Cardiac muscle cell (in vitro differentiated cells and primary cell): ENCODE results near the gene LAMTOR3. TPM values are rescaled to one million over a fixed set of nuclear protein-coding genes. Genes with fewer than 3 reads are reported as not detected.

ENCODE experiments used
- DNase-seq, 2 donors: peaks; one replicate each; pipeline versions ENCODE4 v3.0.0 to v3.0.0-alpha.2; 2010 to 2017; ENCODE audit warnings: low read depth in 1 of 2, low spot score in 1 of 2
- H3K27ac ChIP-seq: fragments of 200-600 bp; sonication (generic); 2 replicates; pipeline ENCODE4 v1.5.1; 2016
- H3K27me3 ChIP-seq: fragments of 200-600 bp; sonication (generic); 2 replicates; pipeline ENCODE4 v1.6.0; 2016; ENCODE audit warnings: control low read depth
- H3K36me3 ChIP-seq: fragments of 200-600 bp; sonication (generic); 2 replicates; pipeline ENCODE4 v1.5.1; 2016; ENCODE audit warnings: control low read depth
- H3K4me1 ChIP-seq: fragments of 200-600 bp; sonication (generic); 2 replicates; pipeline ENCODE4 v1.8.1; 2017; ENCODE audit warnings: low read depth, mild to moderate bottlenecking, mixed run types
- H3K4me3 ChIP-seq: fragments of 200-600 bp; sonication (generic); 2 replicates; pipeline ENCODE4 v1.5.1; 2016; ENCODE audit warnings: mild to moderate bottlenecking
- H3K9me3 ChIP-seq: fragments of 200-600 bp; sonication (generic); 2 replicates; pipeline ENCODE4 v1.5.1; 2017; ENCODE audit warnings: low read depth, mild to moderate bottlenecking, control low read depth
- CTCF ChIP-seq: IDR thresholded peaks from 2 replicates; pipeline ENCODE4 v1.5.1; 2012; ENCODE audit warnings: low read depth, mild to moderate bottlenecking, low read length
- polyA plus RNA-seq: library from polyadenylated mRNA; unstranded; fragments of >200 nt; fragmentation: Nextera tagmentation; extraction: Ambion mirVana; gene quantifications from 2 replicates; pipeline ENCODE4 v1.2.1, GENCODE V29; 2016
- total RNA-seq: library from RNA; depleted of rRNA; stranded (reverse); fragments of >200 nt; gene quantifications from 2 replicates; pipeline ENCODE4 v1.2.3, GENCODE V29; 2016

Gene LAMTOR3
- total and polyA plus RNA-seq, 2 experiments from 2014 or later, result 24.8 to 77.1 TPM

GRCh38 chr4:99844048-99844447, 50.2 kb downstream of the LAMTOR3 start:
- Histone ChIP-seq H3K36me3 (no peaks in the 10 kb centered on the region), H3K27ac (no peak overlapping the region), H3K4me1 (peaks cover 20% of the 10 kb centered on the region), H3K9me3 (no peaks in the 10 kb centered on the region), H3K4me3 (no peak overlapping the region), H3K27me3 (no peaks in the 10 kb centered on the region)
- DNase-seq, result no peak
- TF ChIP-seq CTCF, result no peak

- Histone ChIP-seq H3K4me3 (no peak overlapping the region), H3K9me3 (no peaks in the 10 kb centered on the region), H3K4me1 (peaks cover 20% of the 10 kb centered on the region), H3K27ac (peak overlapping the region; percentile 95), H3K36me3 (no peaks in the 10 kb centered on the region), H3K27me3 (no peaks in the 10 kb centered on the region)
- TF ChIP-seq CTCF, result no peak
- no peak for DNase-seq
Measured at GRCh38 chr4:99843413-99843812, 50.8 kb downstream of the LAMTOR3 start.

- peaks cover 20% of the 10 kb centered on the region for H3K4me1 ChIP-seq
- no peak for TF ChIP-seq CTCF
- no peaks in the 10 kb centered on the region for H3K9me3 ChIP-seq
- no peaks in the 10 kb centered on the region for H3K36me3 ChIP-seq
- DNase-seq, result no peak
- H3K4me3 ChIP-seq, result no peak overlapping the region
- peak overlapping the region; percentile 95 for H3K27ac ChIP-seq
- no peaks in the 10 kb centered on the region for H3K27me3 ChIP-seq
Measured at GRCh38 chr4:99841129-99841528, 53.1 kb downstream of the LAMTOR3 start.

GRCh38 chr4:99838927-99839326, 55.3 kb downstream of the LAMTOR3 start:
- Histone ChIP-seq H3K27me3 (no peaks in the 10 kb centered on the region), H3K27ac (no peak overlapping the region), H3K4me1 (peaks cover 20% of the 10 kb centered on the region), H3K9me3 (no peaks in the 10 kb centered on the region), H3K36me3 (no peaks in the 10 kb centered on the region), H3K4me3 (no peak overlapping the region)
- TF ChIP-seq CTCF, result no peak
- DNase-seq, result no peak

- no peak for TF ChIP-seq CTCF
Measured at GRCh38 chr4:99835942-99836341, 58.3 kb downstream of the LAMTOR3 start.

GRCh38 chr4:99834569-99834968, 59.7 kb downstream of the LAMTOR3 start:
- no peak for DNase-seq
- Histone ChIP-seq H3K27ac (no peak overlapping the region), H3K9me3 (no peaks in the 10 kb centered on the region), H3K36me3 (no peaks in the 10 kb centered on the region), H3K27me3 (no peaks in the 10 kb centered on the region), H3K4me3 (no peak overlapping the region), H3K4me1 (no peaks in the 10 kb centered on the region)
- TF ChIP-seq CTCF, result no peak

More at GRCh38 chr4:99835942-99836341, 58.3 kb downstream of the LAMTOR3 start:
- no peaks in the 10 kb centered on the region for H3K36me3 ChIP-seq
- H3K9me3 ChIP-seq, result no peaks in the 10 kb centered on the region
- no peak overlapping the region for H3K27ac ChIP-seq
- no peak overlapping the region for H3K4me3 ChIP-seq
- no peak for DNase-seq
- no peaks in the 10 kb centered on the region for H3K4me1 ChIP-seq
- H3K27me3 ChIP-seq, result no peaks in the 10 kb centered on the region
